Measurements from ENCODE around the gene MRPL46.
"Not testable (repeated sequence)": the region's sequence is repeated elsewhere in the genome, so short reads cannot be mapped to it uniquely, and the experiment has no call there.

Gene MRPL46

GRCh38 chr15:88477904-88478303 is 10.7 kb upstream of the MRPL46 start:
- no peak for FAIRE-seq

- FAIRE-seq, result no peak
These were observed 9.9 kb upstream of the MRPL46 start for GRCh38 chr15:88477126-88477525.

- no peak for FAIRE-seq
These were observed 9.5 kb upstream of the MRPL46 start for GRCh38 chr15:88476635-88477060.

- FAIRE-seq, result not testable (repeated sequence)
These were observed 6.6 kb upstream of the MRPL46 start for GRCh38 chr15:88473661-88474293.

GRCh38 chr15:88472225-88472624 is 5.0 kb upstream of the MRPL46 start:
- FAIRE-seq, result no peak

- FAIRE-seq, result no peak
These were observed 3.6 kb upstream of the MRPL46 start for GRCh38 chr15:88470625-88471372.

GRCh38 chr15:88469321-88469720 is 2.1 kb upstream of the MRPL46 start:
- FAIRE-seq, result no peak

- not testable (repeated sequence) for FAIRE-seq
These were observed 1.5 kb upstream of the MRPL46 start for GRCh38 chr15:88468721-88469120.

- FAIRE-seq, result no peak
These were observed 844 bp upstream of the MRPL46 start for GRCh38 chr15:88467935-88468528.

GRCh38 chr15:88465633-88466224 is 1.5 kb downstream of the MRPL46 start:
- FAIRE-seq, result no peak

GRCh38 chr15:88463870-88464532 is 3.2 kb downstream of the MRPL46 start:
- no peak for FAIRE-seq

- no peak for FAIRE-seq
These were observed 10.5 kb downstream of the MRPL46 start for GRCh38 chr15:88456733-88457132.

GRCh38 chr15:88454867-88455810 is 12.0 kb downstream of the MRPL46 start:
- no peak for FAIRE-seq

- FAIRE-seq, result no peak
These were observed 13.0 kb downstream of the MRPL46 start for GRCh38 chr15:88454236-88454635.

GRCh38 chr15:88453651-88454050 is 13.5 kb downstream of the MRPL46 start:
- FAIRE-seq, result no peak

- FAIRE-seq, result no peak
These were observed 16.9 kb downstream of the MRPL46 start for GRCh38 chr15:88450125-88450798.

GRCh38 chr15:88449581-88449980 is 17.6 kb downstream of the MRPL46 start:
- no peak for FAIRE-seq

GRCh38 chr15:88448991-88449461 is 18.2 kb downstream of the MRPL46 start:
- FAIRE-seq, result no peak

- FAIRE-seq, result no peak
These were observed 19.4 kb downstream of the MRPL46 start for GRCh38 chr15:88447741-88448140.

GRCh38 chr15:88447206-88447605 is 20.0 kb downstream of the MRPL46 start:
- no peak for FAIRE-seq

GRCh38 chr15:88441076-88441730 is 26.0 kb downstream of the MRPL46 start:
- FAIRE-seq, result no peak
